Loucy (cell line): ENCODE results near the gene FARS2.

ENCODE experiments used
- H2AFZ ChIP-seq: fragments of 200-600 bp; sonication (generic); 2 replicates; pipeline ENCODE4 v1.6.0; 2016; ENCODE audit warnings: antibody characterized with exemption, mild to moderate bottlenecking, low read length, moderate library complexity
- H3F3A ChIP-seq: fragments of 200-600 bp; 2 replicates; pipeline ENCODE4 v1.6.0; 2016; ENCODE audit warnings: antibody characterized with exemption, low read depth, mild to moderate bottlenecking
- H3K27me3 ChIP-seq: fragments of 200-600 bp; sonication (generic); 2 replicates; pipeline ENCODE4 v1.6.1; 2014; ENCODE audit warnings: low read length, mild to moderate bottlenecking; ENCODE audit not compliant: insufficient read depth, poor library complexity, severe bottlenecking
- H3K36me3 ChIP-seq: fragments of 200-600 bp; sonication (generic); 2 replicates; pipeline ENCODE4 v1.6.1; 2016; ENCODE audit warnings: low read length; ENCODE audit not compliant: insufficient read depth
- H3K4me1 ChIP-seq: fragments of 200-600 bp; sonication (generic); 2 replicates; pipeline ENCODE4 v1.5.1; 2014; ENCODE audit warnings: low read length, mild to moderate bottlenecking; ENCODE audit not compliant: insufficient read depth, poor library complexity, severe bottlenecking
- H3K4me2 ChIP-seq: fragments of 200-600 bp; sonication (generic); 2 replicates; pipeline ENCODE4 v1.6.0; 2014; ENCODE audit warnings: antibody characterized with exemption, low read length, low read depth, mild to moderate bottlenecking; ENCODE audit not compliant: poor library complexity, severe bottlenecking
- H3K4me3 ChIP-seq: fragments of 200-600 bp; sonication (generic); 2 replicates; pipeline ENCODE4 v1.5.1; 2014; ENCODE audit warnings: low read length, mild to moderate bottlenecking, mixed read lengths; ENCODE audit not compliant: poor library complexity, severe bottlenecking
- H3K79me2 ChIP-seq: fragments of 200-600 bp; sonication (generic); 2 replicates; pipeline ENCODE4 v1.6.1; 2014; ENCODE audit warnings: low read length; ENCODE audit not compliant: insufficient read depth
- H3K9ac ChIP-seq: fragments of 200-600 bp; sonication (generic); 2 replicates; pipeline ENCODE4 v1.6.0; 2014; ENCODE audit warnings: mild to moderate bottlenecking, low read depth, low read length, moderate library complexity; ENCODE audit not compliant: poor library complexity, severe bottlenecking
- H3K9me2 ChIP-seq: fragments of 200-600 bp; sonication (generic); replicated peaks from 2 replicates; pipeline ENCODE4 v1.6.1; 2016; ENCODE audit warnings: low read depth, low read length, mixed read lengths
- H3K9me3 ChIP-seq: fragments of 200-600 bp; sonication (generic); 2 replicates; pipeline ENCODE4 v1.6.1; 2014; ENCODE audit warnings: mild to moderate bottlenecking, antibody characterized with exemption, low read length, low read depth; ENCODE audit not compliant: insufficient read depth
- H4K20me1 ChIP-seq: fragments of 200-600 bp; sonication (generic); 2 replicates; pipeline ENCODE4 v1.6.0; 2014; ENCODE audit warnings: antibody characterized with exemption, low read length, mild to moderate bottlenecking; ENCODE audit not compliant: insufficient read depth, poor library complexity, severe bottlenecking
- CTCF ChIP-seq: fragments of 200-600 bp; sonication (generic); conservative IDR thresholded peaks from 2 replicates; pipeline ENCODE4 v1.5.1; 2014; ENCODE audit warnings: mild to moderate bottlenecking, antibody characterized with exemption, low read length
- EZH2phosphoT487 ChIP-seq: fragments of 200-600 bp; IDR thresholded peaks from 2 replicates; pipeline ENCODE4 v1.6.1; 2018; ENCODE audit warnings: antibody characterized with exemption, mild to moderate bottlenecking, moderate library complexity, borderline replicate concordance

The FARS2 gene

GRCh38 chr6:5305968-5306626 is 44.8 kb downstream of the FARS2 start:
- Histone ChIP-seq H3K79me2 (no peaks in the 10 kb centered on the region), H3K9me2 (no peaks in the 10 kb centered on the region), H3K27me3 (no peaks in the 10 kb centered on the region), H3K9ac (no peak overlapping the region), H4K20me1 (no peaks in the 10 kb centered on the region), H3K4me3 (no peak overlapping the region), H3K36me3 (no peaks in the 10 kb centered on the region), H3K4me2 (no peak overlapping the region), H2AFZ (no peak overlapping the region), H3K9me3 (no peaks in the 10 kb centered on the region), H3K4me1 (peaks cover 9% of the 10 kb centered on the region), H3F3A (no peaks in the 10 kb centered on the region)
- TF ChIP-seq EZH2phosphoT487 (no peak), CTCF (no peak)

- no peak for TF ChIP-seq EZH2phosphoT487
- TF ChIP-seq CTCF = no peak
- H2AFZ ChIP-seq = no peak overlapping the region
- H3K9ac ChIP-seq = no peak overlapping the region
- H3K4me1 ChIP-seq = peaks cover 6% of the 10 kb centered on the region
- H3K9me2 ChIP-seq = no peaks in the 10 kb centered on the region
- H4K20me1 ChIP-seq = no peaks in the 10 kb centered on the region
- no peaks in the 10 kb centered on the region for H3F3A ChIP-seq
- no peaks in the 10 kb centered on the region for H3K36me3 ChIP-seq
- H3K9me3 ChIP-seq = no peaks in the 10 kb centered on the region
- no peak overlapping the region for H3K4me3 ChIP-seq
- H3K79me2 ChIP-seq = no peaks in the 10 kb centered on the region
- H3K4me2 ChIP-seq = no peak overlapping the region
- H3K27me3 ChIP-seq = no peaks in the 10 kb centered on the region
Measured at GRCh38 chr6:5307058-5307457, 45.7 kb downstream of the FARS2 start.

DNA sequence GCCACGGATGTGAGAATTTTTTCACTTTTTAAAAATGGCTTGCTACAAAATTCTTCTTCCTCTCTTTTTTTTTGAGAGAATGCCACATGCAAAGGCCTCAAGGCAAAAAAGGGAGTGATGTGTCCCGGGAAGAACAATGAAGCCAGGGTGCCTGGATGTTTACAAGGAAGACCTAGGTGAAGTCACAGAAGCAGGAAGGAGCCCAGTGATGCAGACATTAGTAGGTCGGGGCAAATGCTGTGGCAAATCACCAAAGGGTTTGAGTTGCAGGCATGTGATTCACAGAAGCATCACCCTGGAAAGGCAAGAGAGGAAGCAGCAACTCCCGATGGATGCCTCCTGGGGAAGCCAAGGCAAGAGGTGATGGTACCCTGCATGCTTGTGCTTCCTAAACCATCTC is 46.8 kb downstream of the FARS2 start:
- Histone ChIP-seq H3K79me2 (no peaks in the 10 kb centered on the region), H3K4me2 (no peak overlapping the region), H3K9ac (no peak overlapping the region), H3K9me3 (no peaks in the 10 kb centered on the region), H3K4me3 (no peak overlapping the region), H3K36me3 (no peaks in the 10 kb centered on the region), H3K27me3 (no peaks in the 10 kb centered on the region), H3K4me1 (no peaks in the 10 kb centered on the region), H3F3A (no peaks in the 10 kb centered on the region), H3K9me2 (no peaks in the 10 kb centered on the region), H4K20me1 (no peaks in the 10 kb centered on the region), H2AFZ (no peak overlapping the region)
- TF ChIP-seq EZH2phosphoT487 = no peak
- TF ChIP-seq CTCF = no peak
